ENCODE measurements around the gene STRIP1.

DNA sequence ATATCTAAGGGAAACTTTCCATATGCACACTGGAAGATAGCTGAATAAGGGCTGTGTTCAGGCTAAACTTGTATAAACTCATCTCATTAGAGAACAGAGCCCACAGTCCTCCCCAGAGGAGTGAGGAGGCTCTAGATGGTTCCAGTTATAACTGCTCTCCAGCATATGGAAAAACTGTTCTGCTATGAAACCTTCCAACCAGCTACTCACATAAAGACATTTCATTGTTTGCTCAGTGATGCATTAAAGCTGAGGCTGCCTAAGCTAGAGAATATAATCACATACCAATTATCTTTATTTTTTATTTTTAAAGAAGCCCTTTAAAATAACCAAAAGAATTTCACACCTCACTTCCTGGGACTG, 36.6 kb upstream of the STRIP1 start:
- TF ChIP-seq, protein P1, sequence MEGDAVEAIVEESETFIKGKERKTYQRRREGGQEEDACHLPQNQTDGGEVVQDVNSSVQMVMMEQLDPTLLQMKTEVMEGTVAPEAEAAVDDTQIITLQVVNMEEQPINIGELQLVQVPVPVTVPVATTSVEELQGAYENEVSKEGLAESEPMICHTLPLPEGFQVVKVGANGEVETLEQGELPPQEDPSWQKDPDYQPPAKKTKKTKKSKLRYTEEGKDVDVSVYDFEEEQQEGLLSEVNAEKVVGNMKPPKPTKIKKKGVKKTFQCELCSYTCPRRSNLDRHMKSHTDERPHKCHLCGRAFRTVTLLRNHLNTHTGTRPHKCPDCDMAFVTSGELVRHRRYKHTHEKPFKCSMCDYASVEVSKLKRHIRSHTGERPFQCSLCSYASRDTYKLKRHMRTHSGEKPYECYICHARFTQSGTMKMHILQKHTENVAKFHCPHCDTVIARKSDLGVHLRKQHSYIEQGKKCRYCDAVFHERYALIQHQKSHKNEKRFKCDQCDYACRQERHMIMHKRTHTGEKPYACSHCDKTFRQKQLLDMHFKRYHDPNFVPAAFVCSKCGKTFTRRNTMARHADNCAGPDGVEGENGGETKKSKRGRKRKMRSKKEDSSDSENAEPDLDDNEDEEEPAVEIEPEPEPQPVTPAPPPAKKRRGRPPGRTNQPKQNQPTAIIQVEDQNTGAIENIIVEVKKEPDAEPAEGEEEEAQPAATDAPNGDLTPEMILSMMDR (IDR thresholded peaks at IDR 0.05; ENCODE audit: low read length), result no peak
- TF ChIP-seq EZH2 (optimal IDR thresholded peaks at IDR 0.05; ENCODE audit: low read depth, low read length) (no peak), EZH2phosphoT487 (IDR thresholded peaks at IDR 0.05; ENCODE audit: low read length) (no peak)

Measured in MM.1S (cell line).